Neuron (in vitro differentiated cells): ENCODE results near the gene COASY.

Experiments used
- H2AFZ ChIP-seq: one replicate; pipeline ENCODE4 v1.6.1; 2013; ENCODE audit warnings: low read depth, mild to moderate bottlenecking, inconsistent platforms, low read length, moderate library complexity
- H3K27me3 ChIP-seq: one replicate; pipeline ENCODE4 v1.6.1; 2013; ENCODE audit warnings: low read length; ENCODE audit not compliant: insufficient read depth
- H3K36me3 ChIP-seq: one replicate; pipeline ENCODE4 v1.6.1; 2013; ENCODE audit warnings: low read length; ENCODE audit not compliant: insufficient read depth
- H3K4me1 ChIP-seq: one replicate; pipeline ENCODE4 v1.6.1; 2013; ENCODE audit warnings: low read length; ENCODE audit not compliant: insufficient read depth
- H3K4me3 ChIP-seq: 2 replicates; pipeline ENCODE4 v1.5.1; 2013; ENCODE audit warnings: mild to moderate bottlenecking, low read length, moderate library complexity
- H3K9me3 ChIP-seq: one replicate; pipeline ENCODE4 v1.6.1; 2013; ENCODE audit warnings: low read length

Gene COASY

GRCh38 chr17:42561897-42562387 lies at the start of gene COASY:
Gene COASY (plus strand): TSS chr17:42562148. CDS start chr17:42562623, 475 bp downstream.
- Histone ChIP-seq H2AFZ (no peak within 1 kb of the TSS), H3K4me3 (peak within 1 kb of the TSS; percentile 78), H3K4me1 (peaks cover 19% of the 10 kb centered on the region), H3K9me3 (no peaks in the 10 kb centered on the region), H3K36me3 (peaks cover 19% of the 10 kb centered on the region), H3K27me3 (no peaks in the 10 kb centered on the region)

GRCh38 chr17:42512246-42512645 lies 49.7 kb upstream of the COASY start:
- H3K4me3 ChIP-seq: no peak overlapping the region
- peaks cover 61% of the 10 kb centered on the region for H3K36me3 ChIP-seq
- H3K9me3 ChIP-seq: no peaks in the 10 kb centered on the region
- no peak overlapping the region for H2AFZ ChIP-seq
- no peaks in the 10 kb centered on the region for H3K27me3 ChIP-seq
- peaks cover 6% of the 10 kb centered on the region for H3K4me1 ChIP-seq

DNA sequence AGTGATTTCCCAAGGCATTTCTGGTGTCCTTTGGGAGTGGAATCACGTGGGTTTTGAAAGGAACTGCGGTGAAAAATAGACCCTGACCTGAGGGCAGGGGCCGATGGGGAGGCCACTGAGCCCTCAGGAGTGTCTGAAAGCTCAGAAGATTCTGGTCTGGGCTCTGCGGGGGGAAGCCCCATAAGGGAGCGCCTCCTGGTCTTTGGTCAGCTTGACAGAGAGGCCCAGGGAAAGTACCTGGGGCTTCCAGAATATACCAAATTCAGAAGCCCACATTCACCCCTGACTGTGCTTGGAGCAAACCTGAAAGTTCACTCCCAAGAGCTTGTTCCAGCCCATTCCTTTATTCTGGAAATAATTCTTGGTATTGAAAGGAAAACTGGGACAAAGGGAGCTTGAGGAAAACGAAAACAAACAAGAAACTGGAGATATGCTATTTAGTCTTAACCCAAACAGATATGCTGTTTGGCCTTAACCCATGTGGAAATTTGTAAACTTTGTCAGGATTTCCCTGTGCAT lies 49.2 kb upstream of the COASY start:
- H3K36me3 ChIP-seq: peaks cover 57% of the 10 kb centered on the region
- H3K4me1 ChIP-seq: peaks cover under 1% of the 10 kb centered on the region
- no peaks in the 10 kb centered on the region for H3K9me3 ChIP-seq
- no peak overlapping the region for H3K4me3 ChIP-seq
- no peak overlapping the region for H2AFZ ChIP-seq
- H3K27me3 ChIP-seq: no peaks in the 10 kb centered on the region

DNA sequence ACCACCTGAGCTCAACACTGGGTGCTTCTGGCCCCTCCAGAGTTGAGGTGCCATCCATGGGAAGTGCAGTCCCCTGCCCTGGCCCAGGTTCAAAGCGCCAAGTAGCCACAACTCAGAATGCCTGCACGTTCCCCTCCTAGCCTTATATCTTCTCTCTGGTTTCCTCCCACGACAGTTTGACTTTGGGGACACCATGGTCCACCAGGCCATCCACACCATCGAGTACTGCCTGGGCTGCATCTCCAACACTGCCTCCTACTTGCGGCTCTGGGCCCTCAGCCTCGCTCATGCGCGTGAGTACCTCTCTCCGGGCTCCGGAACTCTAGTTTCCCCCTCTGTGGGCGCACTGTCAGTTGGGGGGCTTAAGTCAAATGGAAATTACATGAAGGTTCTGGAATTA lies 48.3 kb upstream of the COASY start:
- no peaks in the 10 kb centered on the region for H3K9me3 ChIP-seq
- no peak overlapping the region for H3K4me3 ChIP-seq

DNA sequence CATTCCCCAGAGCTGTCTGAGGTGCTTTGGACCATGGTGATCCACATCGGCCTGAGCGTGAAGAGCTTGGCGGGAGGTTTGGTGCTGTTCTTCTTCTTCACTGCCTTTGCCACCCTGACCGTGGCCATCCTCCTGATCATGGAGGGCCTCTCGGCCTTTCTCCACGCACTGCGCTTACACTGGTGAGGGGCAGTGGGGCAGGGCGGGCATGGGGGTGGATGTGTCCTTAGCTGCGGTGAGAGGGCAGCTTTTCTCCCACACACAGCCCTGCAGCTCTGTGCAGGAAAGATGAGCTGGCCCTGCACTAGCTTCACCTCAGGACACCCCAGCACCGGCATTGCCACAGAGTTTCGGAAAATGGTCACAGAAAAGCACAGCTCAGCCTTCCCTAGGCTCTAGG lies 47.7 kb upstream of the COASY start:
- H2AFZ ChIP-seq: no peak overlapping the region
- H3K36me3 ChIP-seq: peaks cover 43% of the 10 kb centered on the region
- H3K4me1 ChIP-seq: peaks cover 13% of the 10 kb centered on the region
- no peaks in the 10 kb centered on the region for H3K9me3 ChIP-seq
- no peaks in the 10 kb centered on the region for H3K27me3 ChIP-seq
- H3K4me3 ChIP-seq: no peak overlapping the region

More for the DNA sequence above, 48.3 kb upstream of the COASY start:
- Histone ChIP-seq H3K27me3 (no peaks in the 10 kb centered on the region), H2AFZ (no peak overlapping the region), H3K36me3 (peaks cover 49% of the 10 kb centered on the region), H3K4me1 (peaks cover 7% of the 10 kb centered on the region)

GRCh38 chr17:42514867-42515266 lies 47.1 kb upstream of the COASY start:
- H3K27me3 ChIP-seq: no peaks in the 10 kb centered on the region
- H3K4me3 ChIP-seq: no peak overlapping the region
- H3K4me1 ChIP-seq: peaks cover 19% of the 10 kb centered on the region
- no peaks in the 10 kb centered on the region for H3K9me3 ChIP-seq
- no peak overlapping the region for H2AFZ ChIP-seq
- peaks cover 38% of the 10 kb centered on the region for H3K36me3 ChIP-seq

DNA sequence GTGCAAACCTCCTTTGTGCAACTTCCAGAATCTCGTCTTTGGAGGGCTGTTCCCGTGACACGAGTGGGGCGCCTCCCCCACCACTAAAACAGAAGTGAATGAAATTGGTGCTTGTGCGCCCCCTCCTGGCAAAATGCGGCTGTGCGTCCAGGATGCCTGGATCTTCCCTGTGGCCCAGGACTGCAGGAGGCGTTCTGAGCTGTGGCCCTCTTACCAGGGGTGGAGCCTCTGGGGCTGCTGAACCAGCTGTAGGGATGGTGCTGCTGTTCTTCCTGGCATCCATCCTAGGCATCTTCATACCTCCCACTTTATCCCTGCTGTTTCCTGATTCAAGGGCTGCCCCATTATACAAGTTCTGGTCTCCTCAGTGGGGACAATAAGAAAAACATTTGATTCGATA lies 44.4 kb upstream of the COASY start:
- H3K36me3 ChIP-seq: peaks cover 37% of the 10 kb centered on the region
- no peak overlapping the region for H3K4me3 ChIP-seq
- H3K4me1 ChIP-seq: peaks cover 38% of the 10 kb centered on the region
- no peaks in the 10 kb centered on the region for H3K9me3 ChIP-seq
- H3K27me3 ChIP-seq: no peaks in the 10 kb centered on the region
- no peak overlapping the region for H2AFZ ChIP-seq

- H3K9me3 ChIP-seq: no peaks in the 10 kb centered on the region
Measured at GRCh38 chr17:42518046-42518754, 43.7 kb upstream of the COASY start.

GRCh38 chr17:42518755-42519545 lies 43.0 kb upstream of the COASY start:
- peaks cover 39% of the 10 kb centered on the region for H3K36me3 ChIP-seq
- H2AFZ ChIP-seq: no peak overlapping the region
- H3K9me3 ChIP-seq: no peaks in the 10 kb centered on the region
- H3K4me1 ChIP-seq: peaks cover 42% of the 10 kb centered on the region
- H3K4me3 ChIP-seq: no peak overlapping the region
- H3K27me3 ChIP-seq: no peaks in the 10 kb centered on the region

More at GRCh38 chr17:42518046-42518754, 43.7 kb upstream of the COASY start:
- peaks cover 43% of the 10 kb centered on the region for H3K36me3 ChIP-seq
- H2AFZ ChIP-seq: no peak overlapping the region
- no peaks in the 10 kb centered on the region for H3K27me3 ChIP-seq
- H3K4me1 ChIP-seq: peaks cover 42% of the 10 kb centered on the region
- H3K4me3 ChIP-seq: no peak overlapping the region

DNA sequence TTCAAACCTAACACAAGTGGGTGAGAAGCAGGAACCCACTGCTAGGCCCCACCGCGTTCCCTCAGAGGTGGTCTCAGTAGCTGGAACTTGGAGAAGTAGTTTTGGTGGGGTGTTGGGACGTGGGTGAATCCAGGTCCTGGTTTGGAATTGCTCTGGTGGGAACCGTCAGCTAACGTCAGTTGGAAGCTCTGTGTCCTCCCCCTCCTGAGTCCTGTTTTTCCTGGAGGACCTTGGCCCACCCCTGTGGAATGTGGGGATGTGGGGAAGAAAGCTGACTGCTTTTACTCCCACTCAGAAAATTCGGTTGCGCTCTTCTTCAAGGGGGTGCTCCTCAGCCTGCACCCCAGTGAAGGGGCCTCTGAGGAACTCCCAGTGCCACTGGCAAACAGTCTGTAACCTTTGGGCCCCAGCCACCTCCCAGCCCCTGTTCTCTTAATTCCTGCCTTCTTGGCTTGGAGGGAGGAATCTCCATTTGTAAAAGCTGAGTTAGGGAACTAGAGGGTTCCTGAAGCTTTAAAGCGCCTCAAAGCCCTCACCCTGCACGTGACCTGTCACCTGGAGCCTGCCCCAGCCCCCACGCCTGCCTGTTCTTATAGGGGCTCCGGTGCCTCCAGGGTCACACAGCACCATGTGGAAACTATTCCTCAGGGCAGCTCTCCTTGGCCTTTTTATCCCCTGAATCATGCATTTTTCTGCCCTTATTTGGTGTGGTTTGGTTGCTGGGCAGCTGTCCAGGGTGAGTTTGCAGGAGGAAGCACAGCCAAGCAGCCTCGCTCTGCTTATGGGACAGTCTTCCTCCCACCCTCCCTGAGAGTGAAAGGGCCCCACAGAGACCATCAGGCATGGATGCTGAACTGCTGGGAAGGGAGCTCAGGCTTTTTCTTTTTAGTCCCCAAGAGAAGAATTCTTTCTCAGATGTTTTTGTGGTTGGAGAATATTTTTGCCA lies 42.1 kb upstream of the COASY start:
- Histone ChIP-seq H2AFZ (no peak overlapping the region), H3K27me3 (no peaks in the 10 kb centered on the region), H3K9me3 (no peaks in the 10 kb centered on the region), H3K4me1 (peaks cover 42% of the 10 kb centered on the region), H3K4me3 (no peak overlapping the region), H3K36me3 (peaks cover 31% of the 10 kb centered on the region)

DNA sequence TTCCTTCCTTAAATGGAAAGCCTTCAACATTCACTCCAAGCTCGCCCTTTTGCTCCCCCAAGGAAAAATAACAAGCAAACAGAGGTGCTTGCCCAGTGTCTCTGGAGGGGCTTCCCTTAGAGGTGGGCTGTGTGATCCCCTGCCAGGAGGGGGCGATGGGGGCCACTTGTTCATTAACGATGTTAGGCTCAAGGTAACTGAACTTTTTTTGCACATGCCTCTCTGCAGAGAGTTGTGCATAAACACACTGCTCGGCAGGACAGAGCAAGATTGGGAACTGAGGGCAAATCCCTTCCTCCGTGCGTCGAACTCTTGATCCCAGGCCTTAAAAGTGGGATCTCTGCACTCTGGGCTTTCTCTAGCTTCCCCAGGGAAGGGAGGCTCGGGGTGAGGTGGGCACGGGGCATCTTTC lies 41.4 kb upstream of the COASY start:
- peaks cover 42% of the 10 kb centered on the region for H3K4me1 ChIP-seq
- H3K9me3 ChIP-seq: no peaks in the 10 kb centered on the region
- H3K36me3 ChIP-seq: peaks cover 29% of the 10 kb centered on the region
- H3K4me3 ChIP-seq: no peak overlapping the region
- H3K27me3 ChIP-seq: no peaks in the 10 kb centered on the region
- no peak overlapping the region for H2AFZ ChIP-seq

- Histone ChIP-seq H3K27me3 (no peaks in the 10 kb centered on the region), H2AFZ (no peak overlapping the region), H3K4me1 (peaks cover 42% of the 10 kb centered on the region), H3K36me3 (peaks cover 29% of the 10 kb centered on the region), H3K4me3 (no peak overlapping the region), H3K9me3 (no peaks in the 10 kb centered on the region)
Measured at GRCh38 chr17:42521036-42521435, 40.9 kb upstream of the COASY start.
